OCI-LY1 (cell line): ENCODE results near the gene TMIGD3.

Experiments used
- H2AFZ ChIP-seq: fragments of 200-600 bp; sonication (generic), shearing (Covaris generic); 2 replicates; pipeline ENCODE4 v1.6.0; 2014; ENCODE audit warnings: antibody characterized with exemption, mild to moderate bottlenecking, low read length
- H3F3A ChIP-seq: fragments of 200-600 bp; sonication (generic), shearing (Covaris generic); 2 replicates; pipeline ENCODE4 v1.6.0; 2014; ENCODE audit warnings: mild to moderate bottlenecking, antibody characterized with exemption, low read length, moderate library complexity; ENCODE audit not compliant: insufficient read depth
- H3K27ac ChIP-seq: fragments of 200-600 bp; sonication (generic); 2 replicates; pipeline ENCODE4 v1.5.1; 2014; ENCODE audit warnings: low read length, mixed run types, mild to moderate bottlenecking, low read depth; ENCODE audit not compliant: poor library complexity, severe bottlenecking
- H3K27me3 ChIP-seq: fragments of 200-600 bp; sonication (generic); 2 replicates; pipeline ENCODE4 v1.6.0; 2014; ENCODE audit warnings: antibody characterized with exemption, mild to moderate bottlenecking, low read length, moderate library complexity; ENCODE audit not compliant: insufficient read depth
- H3K36me3 ChIP-seq: fragments of 200-600 bp; sonication (generic); 2 replicates; pipeline ENCODE4 v1.6.1; 2014; ENCODE audit warnings: mild to moderate bottlenecking, antibody characterized with exemption, low read length, moderate library complexity, mixed read lengths; ENCODE audit not compliant: insufficient read depth
- H3K4me1 ChIP-seq: fragments of 200-600 bp; sonication (generic); 2 replicates; pipeline ENCODE4 v1.5.1; 2014; ENCODE audit warnings: mild to moderate bottlenecking, low read length, moderate library complexity; ENCODE audit not compliant: insufficient read depth, severe bottlenecking
- H3K4me2 ChIP-seq: fragments of 200-600 bp; sonication (generic), shearing (Covaris generic); 2 replicates; pipeline ENCODE4 v1.6.1; 2014; ENCODE audit warnings: low read length
- H3K4me3 ChIP-seq: fragments of 200-600 bp; sonication (generic); 2 replicates; pipeline ENCODE4 v1.5.1; 2014; ENCODE audit warnings: low read length, low read depth, mild to moderate bottlenecking, mixed read lengths; ENCODE audit not compliant: poor library complexity, severe bottlenecking
- H3K79me2 ChIP-seq: fragments of 200-600 bp; shearing (Covaris generic); 2 replicates; pipeline ENCODE4 v1.6.1; 2016; ENCODE audit warnings: mixed run types, low read length, mixed read lengths; ENCODE audit not compliant: insufficient read depth
- H3K9ac ChIP-seq: fragments of 200-600 bp; sonication (generic), shearing (Covaris generic); 2 replicates; pipeline ENCODE4 v1.6.1; 2014; ENCODE audit warnings: mild to moderate bottlenecking, low read length, mixed read lengths
- H3K9me2 ChIP-seq: fragments of 200-600 bp; sonication (generic), shearing (Covaris generic); 2 replicates; pipeline ENCODE4 v1.6.1; 2014; ENCODE audit warnings: low read depth, mild to moderate bottlenecking, low read length, mixed read lengths
- H3K9me3 ChIP-seq: fragments of 200-600 bp; shearing (Covaris generic); 2 replicates; pipeline ENCODE4 v1.6.1; 2014; ENCODE audit warnings: low read length, mixed read lengths
- H4K20me1 ChIP-seq: fragments of 200-600 bp; sonication (generic), shearing (Covaris generic); 2 replicates; pipeline ENCODE4 v1.6.0; 2016; ENCODE audit warnings: mild to moderate bottlenecking, low read length; ENCODE audit not compliant: insufficient read depth
- EZH2 ChIP-seq: fragments of 200-600 bp; sonication (generic), shearing (Covaris generic); IDR thresholded peaks from 2 replicates; pipeline ENCODE4 v1.8.0; 2017; ENCODE audit warnings: borderline replicate concordance, mixed run types, mild to moderate bottlenecking, antibody characterized with exemption, low read length, moderate library complexity, mixed read lengths
- TF ChIP-seq, protein P1 (sequence below): fragments of 200-600 bp; sonication (generic), shearing (Covaris generic); IDR thresholded peaks from 2 replicates; pipeline ENCODE4 v1.5.1; 2017; ENCODE audit warnings: mild to moderate bottlenecking, antibody characterized with exemption, low read length, moderate library complexity, mixed read lengths

The TMIGD3 gene

DNA sequence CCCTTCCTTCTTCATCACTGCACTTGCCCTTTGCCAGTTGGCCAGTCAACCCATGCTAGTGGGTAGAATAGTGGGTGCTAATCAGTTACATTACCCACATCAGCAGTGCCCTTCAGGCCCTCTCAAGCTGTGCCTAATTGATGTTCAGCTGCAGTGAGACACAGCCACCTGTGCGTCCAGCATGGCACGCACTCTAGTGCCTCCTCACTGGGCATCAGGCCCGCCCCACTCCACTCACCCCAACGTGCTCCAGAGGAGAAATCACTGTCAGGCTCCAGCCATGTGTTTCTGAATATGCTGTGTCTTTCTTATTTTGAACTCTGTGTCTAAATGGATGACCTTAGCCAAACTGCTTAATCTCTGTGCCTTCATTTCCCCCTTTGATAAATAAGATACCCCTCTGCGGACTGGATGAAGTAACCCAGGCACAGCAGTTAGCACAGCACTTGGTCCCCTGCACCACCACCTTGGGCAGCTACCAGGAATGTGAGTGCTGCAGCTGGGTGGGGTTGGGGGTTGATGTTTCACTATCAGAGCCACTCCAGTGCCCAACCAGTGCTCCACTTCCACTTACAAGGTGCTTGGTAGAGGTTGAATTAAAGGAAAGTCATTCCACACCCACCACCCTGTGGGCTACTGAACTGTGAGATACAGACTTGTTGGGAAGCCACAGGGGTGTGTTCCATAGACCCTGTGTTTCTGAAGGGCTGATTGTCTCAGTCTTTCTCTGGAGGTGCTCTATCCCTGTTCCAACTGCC lies 8.9 kb upstream of the TMIGD3 start:
- Histone ChIP-seq H3F3A (no peaks in the 10 kb centered on the region), H3K79me2 (no peaks in the 10 kb centered on the region), H3K9ac (no peak overlapping the region), H4K20me1 (no peaks in the 10 kb centered on the region), H3K4me3 (no peak overlapping the region), H2AFZ (no peak overlapping the region), H3K9me3 (no peaks in the 10 kb centered on the region), H3K4me2 (no peak overlapping the region), H3K36me3 (no peaks in the 10 kb centered on the region), H3K4me1 (peaks cover 68% of the 10 kb centered on the region), H3K27me3 (no peaks in the 10 kb centered on the region), H3K27ac (no peak overlapping the region), H3K9me2 (no peaks in the 10 kb centered on the region)
- TF ChIP-seq EZH2 = no peak
- TF ChIP-seq, protein P1, sequence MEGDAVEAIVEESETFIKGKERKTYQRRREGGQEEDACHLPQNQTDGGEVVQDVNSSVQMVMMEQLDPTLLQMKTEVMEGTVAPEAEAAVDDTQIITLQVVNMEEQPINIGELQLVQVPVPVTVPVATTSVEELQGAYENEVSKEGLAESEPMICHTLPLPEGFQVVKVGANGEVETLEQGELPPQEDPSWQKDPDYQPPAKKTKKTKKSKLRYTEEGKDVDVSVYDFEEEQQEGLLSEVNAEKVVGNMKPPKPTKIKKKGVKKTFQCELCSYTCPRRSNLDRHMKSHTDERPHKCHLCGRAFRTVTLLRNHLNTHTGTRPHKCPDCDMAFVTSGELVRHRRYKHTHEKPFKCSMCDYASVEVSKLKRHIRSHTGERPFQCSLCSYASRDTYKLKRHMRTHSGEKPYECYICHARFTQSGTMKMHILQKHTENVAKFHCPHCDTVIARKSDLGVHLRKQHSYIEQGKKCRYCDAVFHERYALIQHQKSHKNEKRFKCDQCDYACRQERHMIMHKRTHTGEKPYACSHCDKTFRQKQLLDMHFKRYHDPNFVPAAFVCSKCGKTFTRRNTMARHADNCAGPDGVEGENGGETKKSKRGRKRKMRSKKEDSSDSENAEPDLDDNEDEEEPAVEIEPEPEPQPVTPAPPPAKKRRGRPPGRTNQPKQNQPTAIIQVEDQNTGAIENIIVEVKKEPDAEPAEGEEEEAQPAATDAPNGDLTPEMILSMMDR = no peak

DNA sequence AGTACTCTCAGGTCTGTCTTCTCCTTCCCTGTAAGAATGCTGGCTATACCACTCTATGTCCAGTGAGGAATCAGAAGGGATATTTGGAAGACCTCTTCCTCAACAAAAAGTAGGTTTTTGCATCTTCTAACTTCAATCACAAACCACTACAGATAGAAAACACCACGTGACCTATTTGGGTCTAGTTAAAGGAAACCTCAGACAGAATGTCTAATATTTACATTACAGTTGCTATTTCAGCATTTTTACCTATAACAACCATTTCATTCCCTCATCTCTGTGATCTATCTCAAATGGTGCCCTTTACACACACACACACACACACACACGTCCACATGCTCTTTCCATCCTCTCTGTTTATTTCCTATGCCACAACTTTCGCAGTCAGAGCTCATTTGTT lies 7.9 kb upstream of the TMIGD3 start:
- Histone ChIP-seq H3K4me1 (peaks cover 68% of the 10 kb centered on the region), H3K79me2 (no peaks in the 10 kb centered on the region), H3K9me3 (no peaks in the 10 kb centered on the region), H3K4me3 (no peak overlapping the region), H3K27me3 (no peaks in the 10 kb centered on the region), H4K20me1 (no peaks in the 10 kb centered on the region), H3K9me2 (no peaks in the 10 kb centered on the region), H3K27ac (no peak overlapping the region), H3K36me3 (no peaks in the 10 kb centered on the region), H2AFZ (no peak overlapping the region), H3F3A (0 out of 2 replicates have a peak, but pooled peaks cover 2% of the 10 kb centered on the region), H3K4me2 (no peak overlapping the region), H3K9ac (no peak overlapping the region)
- TF ChIP-seq EZH2 = no peak
- TF ChIP-seq, protein P1 = no peak

DNA sequence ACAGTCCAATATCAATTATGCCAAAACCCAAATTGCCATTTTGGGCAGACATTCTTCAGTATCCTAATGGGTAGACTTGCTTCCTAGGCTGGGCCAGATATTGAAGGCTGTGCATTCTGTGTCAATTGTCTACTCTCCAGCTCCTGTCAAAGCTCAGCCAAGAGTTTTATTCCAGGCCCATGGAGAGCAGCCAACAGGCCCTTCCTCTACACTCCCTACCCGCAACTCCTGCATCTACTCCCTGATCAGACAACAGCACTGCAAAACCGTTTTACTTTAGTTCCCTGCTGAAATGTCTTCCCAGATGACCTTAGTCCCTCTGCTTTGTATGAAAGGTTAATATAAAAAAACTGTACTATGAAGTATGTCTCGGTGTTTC lies 6.6 kb upstream of the TMIGD3 start:
- Histone ChIP-seq H3K4me1 (peaks cover 68% of the 10 kb centered on the region), H2AFZ (no peak overlapping the region), H3K79me2 (no peaks in the 10 kb centered on the region), H3K4me2 (no peak overlapping the region), H3K27me3 (no peaks in the 10 kb centered on the region), H3F3A (0 out of 2 replicates have a peak, but pooled peaks cover 5% of the 10 kb centered on the region), H3K36me3 (no peaks in the 10 kb centered on the region), H3K9ac (no peak overlapping the region), H3K4me3 (no peak overlapping the region), H3K9me2 (no peaks in the 10 kb centered on the region), H4K20me1 (no peaks in the 10 kb centered on the region), H3K9me3 (no peaks in the 10 kb centered on the region), H3K27ac (peak overlapping the region; percentile 5)
- TF ChIP-seq, protein P1 = no peak
- no peak for TF ChIP-seq EZH2
